GM21528 (cell line): ENCODE results near the gene PHF12.
A peak's percentile ranks its signal among the peaks of the same experiment; 100 is the strongest.

Experiments used
- ATAC-seq: cut with Tn5 transposase; IDR thresholded peaks from one replicate; pipeline ENCODE4 v1.9.1; 2021; ENCODE audit warnings: mild to moderate bottlenecking, moderate library complexity; ENCODE audit not compliant: unreplicated experiment, low FRiP score

PHF12 gene

DNA sequence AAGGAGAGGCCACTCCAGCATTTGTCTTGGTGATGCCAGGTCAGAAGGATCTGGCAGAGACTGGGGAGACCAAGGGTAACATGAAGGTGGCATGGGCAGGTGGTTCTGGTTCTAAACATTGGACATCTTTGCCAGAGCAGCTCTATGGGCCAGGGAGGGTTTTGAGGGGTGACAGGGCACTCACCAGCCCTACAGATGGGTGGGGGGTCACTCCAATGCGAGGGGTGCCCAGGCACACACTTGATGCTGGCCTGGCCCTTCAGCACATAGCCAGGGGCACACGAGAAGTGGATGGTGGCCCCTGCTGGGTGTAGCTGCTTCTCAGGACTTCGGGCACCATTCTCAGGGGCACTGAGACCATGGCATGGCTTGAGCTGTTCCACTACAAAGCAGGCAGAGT is 5.5 kb upstream of the PHF12 start:
- ATAC-seq, result no peak

GRCh38 chr17:28956112-28956511 is 4.8 kb upstream of the PHF12 start:
- ATAC-seq, result no peak

GRCh38 chr17:28955408-28955807 is 4.1 kb upstream of the PHF12 start:
- ATAC-seq, result no peak

GRCh38 chr17:28954886-28955285 is 3.6 kb upstream of the PHF12 start:
- no peak for ATAC-seq

DNA sequence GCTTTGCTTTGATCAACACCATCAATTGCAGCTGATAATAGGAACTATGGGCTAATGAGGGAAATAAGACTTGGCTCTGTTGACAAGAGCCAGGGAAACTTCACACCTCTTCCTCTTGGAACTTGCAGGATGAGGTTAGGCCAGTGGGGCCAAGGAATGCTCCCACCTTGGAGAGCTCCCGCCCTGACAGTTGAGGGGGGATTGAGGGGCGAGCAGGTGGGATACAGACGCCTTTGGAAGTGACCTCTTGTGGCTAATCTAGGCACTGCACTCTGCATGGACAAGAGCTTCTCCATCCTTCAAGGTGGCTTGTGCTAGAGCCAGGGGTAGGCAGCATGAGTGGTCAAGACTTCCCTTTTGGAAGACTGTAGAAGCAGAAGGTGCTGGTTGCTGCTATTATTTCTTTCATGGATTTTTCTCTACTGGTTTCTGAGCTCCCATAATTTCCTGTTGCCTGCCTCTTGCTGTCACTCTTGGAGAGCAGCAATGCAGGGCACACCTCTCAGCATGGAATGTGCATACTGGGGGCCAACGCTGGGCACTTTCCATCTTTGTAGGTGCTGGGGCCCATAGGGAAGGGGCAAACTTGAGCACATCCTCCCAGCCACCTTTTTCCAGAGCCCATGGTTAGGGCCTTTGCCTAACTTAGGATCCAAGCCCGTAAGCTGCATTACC is 2.3 kb upstream of the PHF12 start:
- no peak for ATAC-seq

- peak; percentile 58 for ATAC-seq
Observed at GRCh38 chr17:28951991-28952975, 965 bp upstream of the PHF12 start.

- no peak for ATAC-seq
Observed at GRCh38 chr17:28950752-28951427, 428 bp downstream of the PHF12 start.

GRCh38 chr17:28950017-28950751 is 1.1 kb downstream of the PHF12 start:
- ATAC-seq, result no peak

DNA sequence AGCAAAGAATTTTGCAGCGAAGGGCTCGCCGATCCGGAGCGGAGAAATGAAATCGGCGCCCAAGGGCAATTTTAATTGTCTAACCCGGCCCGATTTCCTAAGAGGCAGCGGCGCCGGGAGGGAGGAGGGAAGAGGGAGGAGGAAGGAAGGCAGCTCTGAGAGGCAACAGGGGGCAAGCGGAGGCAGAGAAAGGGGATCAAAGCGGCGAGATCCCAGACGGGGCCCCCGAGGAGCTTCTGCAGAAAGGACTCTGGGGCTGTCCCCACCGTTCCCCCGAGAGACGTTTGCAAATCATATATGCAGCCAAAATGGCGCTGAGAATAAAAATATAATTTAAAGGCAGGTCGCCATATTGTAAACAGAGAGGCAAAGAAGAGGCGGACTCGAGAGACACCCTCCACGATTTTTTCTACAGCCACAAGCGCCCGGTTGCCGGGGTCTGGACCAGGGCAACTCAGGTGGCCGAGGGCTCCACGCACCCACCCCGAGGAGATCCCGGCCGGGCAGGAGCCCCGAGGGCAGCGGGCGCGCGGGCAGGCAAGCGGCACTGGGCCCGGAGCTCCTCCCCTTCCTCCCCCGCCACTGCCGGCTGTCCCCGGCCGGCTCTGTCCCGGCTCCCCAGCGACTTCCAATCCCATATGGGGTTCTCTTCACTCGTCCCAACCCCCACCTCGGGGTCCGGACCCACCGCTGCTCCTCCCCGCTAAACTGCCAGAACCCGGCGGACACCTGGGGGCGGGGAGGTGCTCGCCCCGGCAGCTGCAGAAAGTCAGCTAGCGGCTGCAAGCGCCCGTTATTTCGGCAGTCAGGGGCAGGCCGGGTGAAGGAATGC is 1.9 kb downstream of the PHF12 start:
- ATAC-seq, result no peak

DNA sequence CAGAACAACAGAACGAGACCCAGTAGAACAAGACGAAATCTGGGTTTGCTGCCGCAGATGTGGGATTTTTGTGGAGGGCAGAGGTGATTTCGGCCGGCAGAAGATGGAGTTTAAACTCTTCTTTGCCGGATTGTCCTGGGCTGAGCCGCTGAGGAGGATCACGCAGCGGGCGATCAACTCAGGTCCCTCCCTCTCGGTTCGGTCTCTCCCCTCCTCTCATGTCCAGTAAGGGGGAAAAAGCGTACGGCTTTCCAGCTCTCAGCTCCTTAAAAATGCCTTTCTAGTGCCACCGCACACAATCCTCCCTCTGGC is 2.5 kb downstream of the PHF12 start:
- ATAC-seq, result no peak

- no peak for ATAC-seq
Observed at GRCh38 chr17:28948342-28948741, 3.0 kb downstream of the PHF12 start.

GRCh38 chr17:28947639-28948038 is 3.7 kb downstream of the PHF12 start:
- no peak for ATAC-seq

DNA sequence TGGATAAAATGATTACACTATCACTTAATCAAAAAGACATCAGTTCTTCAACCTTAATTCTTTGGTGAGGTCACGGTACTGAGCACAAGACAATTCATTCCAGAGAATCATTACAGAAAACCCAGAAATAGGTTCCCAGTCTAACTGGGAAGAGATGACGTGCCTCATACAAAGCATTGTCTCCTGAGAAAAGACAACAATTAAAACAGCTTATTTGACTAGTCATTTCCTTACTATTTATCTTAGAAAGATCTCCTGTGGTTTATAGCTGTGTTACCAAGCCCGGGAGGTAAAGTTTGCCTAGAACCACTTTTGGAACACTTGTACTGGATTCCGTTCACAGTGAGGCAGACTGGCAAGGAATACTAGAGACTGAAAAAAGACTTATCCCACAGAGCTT is 5.1 kb downstream of the PHF12 start:
- ATAC-seq, result no peak

GRCh38 chr17:28944862-28945741 is 6.2 kb downstream of the PHF12 start:
- ATAC-seq, result no peak

DNA sequence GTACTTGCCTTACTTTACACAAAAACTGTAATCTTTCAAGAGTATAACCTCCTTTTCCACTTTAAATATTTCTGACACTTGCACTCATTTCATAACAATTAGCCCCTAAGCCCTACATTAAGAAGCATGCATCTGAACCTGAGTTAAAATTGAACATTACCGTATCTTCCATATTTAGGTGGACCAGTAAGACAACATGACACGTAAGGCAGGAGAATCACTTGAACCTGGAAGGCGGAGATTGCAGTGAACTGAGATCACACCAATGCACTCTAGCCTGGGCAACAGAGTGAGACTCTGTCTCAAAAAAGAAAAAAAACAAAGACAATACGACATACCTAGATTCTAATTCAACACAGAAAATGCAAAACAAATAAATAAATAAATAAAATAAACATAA is 7.0 kb downstream of the PHF12 start:
- ATAC-seq, result no peak

DNA sequence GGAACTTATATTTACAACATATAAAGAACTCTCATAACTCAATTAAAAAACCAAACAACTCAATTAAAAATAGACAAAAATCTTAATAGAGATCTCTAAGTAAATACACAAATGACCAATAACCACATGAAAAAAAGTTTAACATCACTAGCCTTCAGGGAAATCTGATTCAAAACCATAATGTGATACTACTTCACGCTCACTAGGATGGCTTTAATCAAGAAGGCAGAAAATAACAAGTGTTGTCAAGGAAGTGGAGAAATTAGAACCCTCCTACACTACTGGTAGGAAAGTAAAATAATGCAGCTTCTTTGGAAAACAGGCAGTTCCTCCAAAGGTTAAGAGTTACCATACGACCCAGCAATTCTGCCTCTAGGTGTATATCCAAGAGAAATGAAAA is 8.4 kb downstream of the PHF12 start:
- ATAC-seq, result no peak

GRCh38 chr17:28941251-28941650 is 10.1 kb downstream of the PHF12 start:
- no peak for ATAC-seq

DNA sequence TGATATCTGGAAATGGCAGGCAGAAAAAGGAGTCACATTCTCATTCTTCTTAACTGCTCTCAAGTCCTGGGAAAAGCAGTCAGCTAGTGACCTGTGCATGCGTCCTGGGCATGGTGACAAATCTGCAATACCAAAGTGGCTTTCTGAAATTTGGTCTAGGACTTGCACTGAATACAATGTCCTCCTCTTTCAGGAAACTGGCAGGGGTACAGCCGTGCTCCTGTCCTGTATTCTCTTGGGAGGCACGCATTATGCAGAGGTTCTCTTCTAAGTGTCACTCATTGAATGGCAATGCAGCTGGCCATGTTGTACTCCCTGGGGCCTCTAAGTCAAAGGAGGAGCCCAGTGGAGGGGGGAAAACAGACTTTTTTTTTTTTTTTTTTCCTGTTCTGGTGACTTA is 10.6 kb downstream of the PHF12 start:
- no peak for ATAC-seq

DNA sequence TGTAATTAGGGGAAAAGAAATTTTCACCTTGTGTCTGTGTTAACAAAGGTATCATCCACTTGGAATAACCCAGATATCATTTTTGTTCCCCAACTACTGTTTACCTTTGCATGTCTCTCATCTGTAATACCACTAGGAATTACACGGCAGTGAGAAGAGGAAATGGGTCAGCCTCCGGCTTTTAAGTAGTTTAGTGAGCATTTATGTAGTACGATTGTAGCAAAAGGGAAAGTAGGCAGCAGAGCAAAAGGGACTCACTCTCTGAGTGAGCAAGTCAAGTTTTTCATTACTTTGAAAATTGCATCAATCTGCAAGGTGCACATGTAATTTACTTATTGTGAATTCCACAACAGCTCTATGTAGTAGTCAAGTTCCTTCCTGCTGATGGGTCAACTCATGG is 11.2 kb downstream of the PHF12 start:
- no peak for ATAC-seq
